GM21390 (cell line): ENCODE measurements around the gene SYT1.
"Not testable (repeated sequence)": the region's sequence is repeated elsewhere in the genome, so short reads cannot be mapped to it uniquely, and the experiment has no call there.

Experiments used
- ATAC-seq: cut with Tn5 transposase; IDR thresholded peaks from one replicate; pipeline ENCODE4 v1.9.1; 2021; ENCODE audit not compliant: unreplicated experiment

SYT1 gene

GRCh38 chr12:79423560-79423959 lies 559.0 kb downstream of the SYT1 start:
- no peak for ATAC-seq

DNA sequence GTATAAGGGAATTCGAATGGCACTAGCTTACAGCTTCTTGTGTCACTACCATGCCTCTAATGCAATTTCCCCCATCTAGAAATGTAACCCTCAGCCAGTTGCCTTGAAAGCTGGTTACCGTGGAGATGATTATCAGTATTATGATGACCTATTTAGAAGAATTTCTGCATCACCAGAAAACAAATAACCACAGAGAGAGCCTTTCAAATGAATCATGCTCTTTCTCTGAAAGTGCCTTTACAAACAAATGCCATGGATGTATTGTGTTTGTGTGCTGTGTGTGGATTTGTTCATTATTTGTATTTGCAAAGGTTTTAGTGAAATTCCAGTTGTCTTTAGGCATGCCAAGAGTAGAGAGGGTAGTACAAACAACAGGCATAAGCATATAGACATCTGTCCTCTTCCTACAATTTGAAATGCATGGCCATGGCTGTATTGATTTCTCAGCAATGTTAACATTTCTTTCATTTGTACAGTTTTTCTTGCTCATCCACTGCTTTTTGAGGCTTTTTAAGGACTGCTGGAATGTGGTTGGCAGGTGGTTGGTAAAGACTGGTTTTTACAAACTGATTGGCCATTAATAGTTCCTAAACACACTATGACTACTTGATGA lies 559.6 kb downstream of the SYT1 start:
- no peak for ATAC-seq

DNA sequence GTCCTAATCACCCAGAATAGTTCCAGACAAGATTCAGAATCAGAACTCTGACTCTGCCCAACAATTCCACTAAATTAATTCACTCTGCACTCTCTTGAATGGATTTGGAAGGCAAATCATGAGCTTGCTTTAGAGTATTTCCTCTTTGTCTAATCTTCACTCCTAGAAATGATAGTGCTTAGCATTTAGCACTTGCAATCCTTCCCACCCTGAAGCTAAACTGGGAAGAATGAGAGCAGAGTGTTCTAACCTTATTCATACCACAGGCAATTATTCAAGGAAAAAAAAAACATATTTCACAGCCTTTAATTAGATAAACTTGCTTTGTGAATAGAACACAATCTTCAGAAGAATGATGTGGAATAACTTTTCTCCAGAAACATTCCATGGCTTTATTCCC lies 561.5 kb downstream of the SYT1 start:
- ATAC-seq, result no peak

GRCh38 chr12:79426744-79427143 lies 562.2 kb downstream of the SYT1 start:
- ATAC-seq, result not testable (repeated sequence)

DNA sequence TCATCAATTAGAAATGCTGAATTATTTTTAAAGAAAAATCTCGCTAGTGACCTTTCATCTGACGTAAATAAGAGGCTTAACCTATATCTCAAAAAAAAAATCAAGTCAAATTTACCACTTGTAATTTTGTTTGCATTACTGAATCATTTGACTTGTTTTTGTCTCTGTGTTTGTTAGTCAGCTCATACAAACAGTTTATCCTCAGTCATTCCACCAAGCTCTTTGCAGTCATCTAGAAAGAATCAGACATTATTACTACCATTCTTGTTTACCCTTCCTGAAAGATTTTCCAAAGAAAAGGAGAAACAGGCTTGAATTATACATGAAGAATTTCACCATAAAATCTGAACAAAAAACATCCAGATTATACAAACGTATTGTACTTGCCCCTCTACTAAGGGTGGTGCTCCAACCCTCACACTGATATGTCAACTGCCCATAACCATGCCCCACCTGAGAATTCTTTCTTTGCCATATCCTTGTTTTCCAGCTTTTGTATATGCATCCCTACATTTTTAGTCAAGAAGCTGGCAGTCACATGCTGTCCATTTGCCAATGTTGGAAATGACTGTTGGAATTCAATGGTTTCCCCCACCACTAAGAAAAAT lies 569.0 kb downstream of the SYT1 start:
- no peak for ATAC-seq

GRCh38 chr12:79434561-79434960 lies 570.0 kb downstream of the SYT1 start:
- ATAC-seq, result no peak

DNA sequence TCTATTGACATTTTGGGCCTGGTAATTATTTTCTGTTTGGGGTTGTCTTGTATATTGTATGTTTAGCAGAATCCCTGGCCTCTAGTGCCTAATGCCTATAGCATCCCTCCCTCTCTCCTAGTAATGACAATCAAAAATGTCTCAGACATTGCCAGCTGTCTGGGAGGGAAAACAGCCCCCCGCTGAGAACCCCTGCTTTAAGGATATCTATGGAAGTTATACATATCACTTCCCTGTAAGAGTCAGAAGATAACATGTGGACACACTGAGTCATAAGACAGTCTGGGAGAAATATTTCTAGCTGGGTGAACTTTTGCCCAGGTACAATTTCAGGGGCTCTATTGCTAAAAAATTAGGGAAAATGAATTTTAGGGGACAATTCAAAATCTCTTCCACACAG lies 571.2 kb downstream of the SYT1 start:
- ATAC-seq, result no peak

GRCh38 chr12:79438480-79439174 lies 574.1 kb downstream of the SYT1 start:
- no peak for ATAC-seq

- ATAC-seq, result no peak
These were observed 574.7 kb downstream of the SYT1 start for GRCh38 chr12:79439175-79439825.

DNA sequence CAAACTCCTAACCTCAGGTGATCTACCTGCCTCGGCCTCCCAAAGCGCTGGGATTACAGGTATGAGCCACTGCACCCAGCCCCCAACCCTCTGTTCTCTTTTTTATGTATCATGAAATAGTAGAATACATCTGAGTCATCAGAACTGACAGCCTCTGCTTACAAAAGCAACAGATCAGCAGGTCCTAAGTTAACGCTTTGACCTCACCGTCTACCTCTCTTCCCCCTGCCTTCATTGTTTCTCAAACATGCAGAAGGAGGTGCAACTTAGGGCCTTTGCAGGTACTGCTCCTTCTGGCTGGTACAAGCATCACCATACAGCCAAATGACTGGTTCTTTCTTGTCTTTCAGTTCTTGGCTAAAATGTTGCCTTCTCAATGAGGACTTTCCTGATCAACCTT lies 577.0 kb downstream of the SYT1 start:
- no peak for ATAC-seq

DNA sequence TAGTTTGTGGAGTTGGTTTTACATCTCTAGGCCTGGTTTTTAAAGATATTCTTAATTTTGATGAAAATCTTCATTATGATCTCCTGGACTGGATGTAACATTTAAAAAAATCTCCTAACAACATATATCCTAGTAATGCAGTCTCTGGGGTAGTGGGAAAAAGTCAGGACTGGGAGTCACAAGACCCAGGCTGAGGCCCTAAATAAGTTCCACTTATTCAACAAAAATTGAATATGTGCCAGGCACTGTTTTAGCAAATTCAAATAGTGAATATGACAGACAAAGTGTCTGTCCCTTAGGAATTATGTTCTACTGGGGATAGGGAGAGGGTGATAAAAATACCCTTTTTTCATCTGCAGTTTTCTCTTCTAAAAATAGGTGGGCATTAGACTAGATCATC lies 577.8 kb downstream of the SYT1 start:
- ATAC-seq, result no peak

DNA sequence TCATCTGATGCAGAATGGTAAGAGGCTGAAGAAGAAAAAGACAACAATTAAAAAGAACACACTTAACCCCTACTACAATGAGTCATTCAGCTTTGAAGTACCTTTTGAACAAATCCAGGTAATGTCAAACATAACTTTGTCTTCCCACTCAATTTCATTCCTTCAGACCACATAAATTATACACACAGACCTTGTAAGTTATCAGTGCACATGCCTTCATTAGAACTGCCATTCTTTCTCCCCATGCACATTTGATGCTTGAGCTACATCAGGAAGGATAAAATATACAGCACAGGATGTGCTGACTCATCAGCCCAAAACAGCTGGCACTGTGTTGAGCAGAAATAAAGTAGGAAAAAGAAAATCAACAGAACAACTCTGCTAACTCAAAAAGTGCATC lies 579.5 kb downstream of the SYT1 start:
- ATAC-seq, result no peak

- no peak for ATAC-seq
These were observed 584.2 kb downstream of the SYT1 start for GRCh38 chr12:79448816-79449215.

GRCh38 chr12:79451365-79451764 lies 586.8 kb downstream of the SYT1 start:
- no peak for ATAC-seq

DNA sequence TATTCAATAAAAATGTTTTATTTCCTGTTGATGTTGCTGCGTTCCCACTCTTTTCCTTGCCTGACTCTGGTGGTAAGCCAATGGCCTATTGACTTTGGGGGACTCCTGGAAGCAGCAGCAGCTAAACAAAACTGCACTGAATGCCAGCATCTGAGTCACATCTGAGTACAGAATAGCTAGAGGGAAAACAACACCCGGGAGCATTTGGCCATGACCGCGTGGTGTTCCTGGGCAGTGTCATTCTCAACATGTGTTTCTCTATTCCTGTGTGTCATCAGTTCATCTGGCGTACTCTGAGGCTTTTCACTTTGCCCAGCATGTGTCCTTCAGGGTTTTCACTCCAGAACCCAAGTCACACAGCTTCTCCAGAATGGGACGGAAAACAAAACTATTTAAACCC lies 587.4 kb downstream of the SYT1 start:
- no peak for ATAC-seq

DNA sequence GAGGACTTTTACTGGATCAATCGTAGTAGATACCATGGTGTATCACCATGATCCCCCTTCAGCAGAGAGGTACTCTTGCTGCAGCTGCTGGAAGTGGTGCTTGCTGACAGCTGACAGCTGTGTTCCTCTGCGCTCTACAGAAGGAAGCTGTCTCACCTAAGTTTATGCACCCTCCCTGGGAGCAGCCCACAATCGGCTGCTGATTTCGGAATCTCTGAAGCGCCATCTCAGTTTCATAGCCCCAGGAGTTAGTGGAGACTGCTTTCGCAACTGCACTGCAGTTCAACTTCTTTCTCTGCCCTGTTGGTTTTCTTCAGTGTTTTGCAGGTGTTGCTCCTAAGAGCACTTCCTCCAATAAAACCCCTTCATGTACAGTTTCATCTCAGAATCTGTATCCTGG lies 588.3 kb downstream of the SYT1 start:
- ATAC-seq, result no peak

- ATAC-seq, result no peak
These were observed 589.2 kb downstream of the SYT1 start for GRCh38 chr12:79453820-79454219.

GRCh38 chr12:79454338-79454843 lies 589.8 kb downstream of the SYT1 start:
- ATAC-seq, result no peak

DNA sequence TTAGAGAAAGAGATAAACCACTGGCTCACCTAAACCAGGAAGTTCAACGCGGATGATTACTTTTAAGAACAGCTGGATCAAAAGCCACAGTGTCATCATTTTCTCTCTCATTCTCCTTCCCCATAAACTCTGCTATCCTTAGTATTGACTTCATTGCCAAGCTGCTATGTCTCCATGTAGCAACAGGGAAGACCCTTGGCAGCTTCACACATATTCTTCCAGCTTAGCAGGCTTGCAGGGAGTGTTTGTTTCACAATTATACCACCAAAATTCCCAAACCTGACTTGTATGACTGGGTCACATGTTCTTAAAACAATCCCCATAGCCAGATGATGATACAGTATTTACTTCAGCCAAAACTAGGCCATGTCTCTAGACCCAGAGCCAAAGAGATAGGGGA lies 590.7 kb downstream of the SYT1 start:
- ATAC-seq, result no peak

DNA sequence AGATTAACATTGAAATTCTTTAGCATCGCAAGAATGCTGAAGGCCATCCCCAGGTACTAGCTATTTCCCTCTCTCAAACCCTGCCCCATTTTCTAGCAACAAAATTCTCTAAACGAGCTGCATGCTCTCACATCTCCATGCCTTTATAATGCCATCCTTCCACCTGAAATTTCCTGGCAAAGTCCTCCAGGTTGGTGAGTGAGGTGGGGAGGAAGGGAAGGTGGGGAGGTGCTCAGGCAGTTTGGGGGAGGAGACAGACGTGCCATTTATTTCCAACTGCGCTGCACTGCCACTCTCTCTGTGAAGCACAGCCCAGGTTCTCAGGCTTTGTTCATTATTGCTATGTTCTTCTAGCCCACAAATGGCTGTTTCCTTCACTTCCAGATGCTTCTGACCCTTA lies 617.7 kb downstream of the SYT1 start:
- ATAC-seq, result no peak

GRCh38 chr12:79482921-79483320 lies 618.3 kb downstream of the SYT1 start:
- no peak for ATAC-seq

DNA sequence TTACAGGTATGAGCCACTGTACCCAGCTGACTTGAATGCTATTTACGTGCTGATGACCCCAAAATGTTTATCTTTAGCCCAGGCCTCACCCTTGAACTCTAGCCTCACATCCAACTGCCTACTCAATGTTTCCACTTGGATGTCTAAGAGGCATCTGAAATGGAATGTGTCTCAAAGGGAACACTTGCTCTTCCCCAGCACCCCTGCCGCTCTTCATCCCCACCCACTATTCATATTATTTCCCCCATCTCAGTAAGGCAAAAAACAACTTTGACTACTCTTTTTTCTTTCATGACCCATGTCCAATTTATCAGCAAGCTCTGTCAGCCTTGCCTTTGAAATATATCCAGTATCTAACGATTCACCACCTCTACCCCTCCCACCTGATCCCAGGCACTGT lies 621.6 kb downstream of the SYT1 start:
- no peak for ATAC-seq
